Smooth muscle cell (in vitro differentiated cells): ENCODE measurements around the gene SPATS2L. TPM values are rescaled to one million over a fixed set of nuclear protein-coding genes. Genes with fewer than 3 reads are reported as not detected.

Experiments
- DNase-seq: peaks from one replicate; lab custom pipeline; 2025; ENCODE audit not compliant: unreplicated experiment; lab: John Stamatoyannopoulos, UW
- H2AFZ ChIP-seq: fragments of 200-600 bp; sonication (generic); 2 replicates; pipeline ENCODE4 v1.6.0; 2016; ENCODE audit warnings: antibody characterized with exemption, low read depth, mild to moderate bottlenecking
- H3F3A ChIP-seq: fragments of 200-600 bp; sonication (generic); 2 replicates; pipeline ENCODE4 v1.6.0; 2017; ENCODE audit warnings: antibody characterized with exemption, low read depth
- H3K27ac ChIP-seq: fragments of 200-600 bp; sonication (generic); 2 replicates; pipeline ENCODE4 v1.5.1; 2016; ENCODE audit warnings: low read depth, mild to moderate bottlenecking
- H3K27me3 ChIP-seq: fragments of 200-600 bp; sonication (generic); 2 replicates; pipeline ENCODE4 v1.6.1; 2016; ENCODE audit warnings: low read depth, mild to moderate bottlenecking
- H3K36me3 ChIP-seq: fragments of 200-600 bp; sonication (generic); 2 replicates; pipeline ENCODE4 v1.5.1; 2016; ENCODE audit warnings: low read depth
- H3K4me1 ChIP-seq: fragments of 200-600 bp; sonication (generic); 2 replicates; pipeline ENCODE4 v1.5.1; 2016; ENCODE audit warnings: low read depth
- H3K4me2 ChIP-seq: fragments of 200-600 bp; sonication (generic); 2 replicates; pipeline ENCODE4 v1.6.0; 2016; ENCODE audit warnings: mild to moderate bottlenecking
- H3K4me3 ChIP-seq: fragments of 200-600 bp; sonication (generic); 2 replicates; pipeline ENCODE4 v1.5.1; 2016; ENCODE audit warnings: mild to moderate bottlenecking
- H3K79me2 ChIP-seq: fragments of 200-600 bp; sonication (generic); 2 replicates; pipeline ENCODE4 v1.6.0; 2016; ENCODE audit warnings: low read depth, mild to moderate bottlenecking
- H3K9ac ChIP-seq: fragments of 200-600 bp; sonication (generic); 2 replicates; pipeline ENCODE4 v1.6.0; 2016; ENCODE audit warnings: low read depth
- H3K9me3 ChIP-seq: fragments of 200-600 bp; sonication (generic); replicated peaks from 2 replicates; pipeline ENCODE4 v1.5.1; 2016; ENCODE audit warnings: low read depth
- H4K20me1 ChIP-seq: fragments of 200-600 bp; sonication (generic); 2 replicates; pipeline ENCODE4 v1.6.0; 2016; ENCODE audit warnings: low read depth
- WGBS: methylation state at CpG from one replicate; pipeline ENCODE4 v1.1.7; 2016; ENCODE audit warnings: low lambda C conversion rate; 5-methylcytosine and 5-hydroxymethylcytosine counted together
- polyA plus RNA-seq: library from polyadenylated mRNA; unstranded; fragments of >200 nt; fragmentation: Nextera tagmentation; extraction: Ambion mirVana; gene quantifications from 2 replicates; pipeline ENCODE4 v1.2.1, GENCODE V29; 2016
- small RNA-seq: library from RNA; depleted of rRNA; stranded (forward); fragments of <200 nt; gene quantifications from one replicate; pipeline ENCODE3, GENCODE V24; 2014
- total RNA-seq: library from RNA; depleted of rRNA; stranded (reverse); fragments of >200 nt; gene quantifications from 2 replicates; pipeline ENCODE4 v1.2.3, GENCODE V29; 2014
- TF ChIP-seq, protein P1 (sequence below): fragments of 200-600 bp; sonication (generic); IDR thresholded peaks from 2 replicates; pipeline ENCODE4 v1.5.1; 2017; ENCODE audit warnings: borderline replicate concordance, mild to moderate bottlenecking, antibody characterized with exemption; ENCODE audit not compliant: insufficient read depth, poor library complexity, severe bottlenecking

The SPATS2L gene
- total and polyA plus RNA-seq, 2 experiments from 2014 or later = 356 to 432 TPM

DNA sequence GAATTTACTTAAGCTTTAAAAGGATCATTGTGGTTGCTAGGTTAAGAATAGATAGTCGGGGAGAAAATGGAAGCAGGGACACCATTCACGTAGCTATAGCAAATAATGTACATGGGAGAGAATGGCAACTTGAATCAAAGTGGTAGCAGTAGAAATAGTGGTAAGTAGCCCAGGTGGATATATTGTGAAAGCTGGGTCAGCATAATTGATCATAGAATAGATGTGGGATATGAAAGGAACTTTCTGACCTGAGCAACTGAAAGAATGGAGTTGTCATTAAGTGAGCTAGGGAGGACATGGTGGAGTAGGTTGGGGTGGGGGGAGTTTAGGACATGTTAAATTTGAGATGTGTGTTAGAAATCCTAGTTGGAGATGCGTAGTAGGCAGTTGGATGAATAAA is 221.7 kb downstream of the SPATS2L start:
- peaks cover 29% of the 10 kb centered on the region for H3K79me2 ChIP-seq
- no peaks in the 10 kb centered on the region for H3K4me1 ChIP-seq
- no peaks in the 10 kb centered on the region for H3F3A ChIP-seq
- no peaks in the 10 kb centered on the region for H3K27me3 ChIP-seq
- TF ChIP-seq, protein P1, sequence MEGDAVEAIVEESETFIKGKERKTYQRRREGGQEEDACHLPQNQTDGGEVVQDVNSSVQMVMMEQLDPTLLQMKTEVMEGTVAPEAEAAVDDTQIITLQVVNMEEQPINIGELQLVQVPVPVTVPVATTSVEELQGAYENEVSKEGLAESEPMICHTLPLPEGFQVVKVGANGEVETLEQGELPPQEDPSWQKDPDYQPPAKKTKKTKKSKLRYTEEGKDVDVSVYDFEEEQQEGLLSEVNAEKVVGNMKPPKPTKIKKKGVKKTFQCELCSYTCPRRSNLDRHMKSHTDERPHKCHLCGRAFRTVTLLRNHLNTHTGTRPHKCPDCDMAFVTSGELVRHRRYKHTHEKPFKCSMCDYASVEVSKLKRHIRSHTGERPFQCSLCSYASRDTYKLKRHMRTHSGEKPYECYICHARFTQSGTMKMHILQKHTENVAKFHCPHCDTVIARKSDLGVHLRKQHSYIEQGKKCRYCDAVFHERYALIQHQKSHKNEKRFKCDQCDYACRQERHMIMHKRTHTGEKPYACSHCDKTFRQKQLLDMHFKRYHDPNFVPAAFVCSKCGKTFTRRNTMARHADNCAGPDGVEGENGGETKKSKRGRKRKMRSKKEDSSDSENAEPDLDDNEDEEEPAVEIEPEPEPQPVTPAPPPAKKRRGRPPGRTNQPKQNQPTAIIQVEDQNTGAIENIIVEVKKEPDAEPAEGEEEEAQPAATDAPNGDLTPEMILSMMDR = no peak
- no peak overlapping the region for H3K4me2 ChIP-seq
- no peak for DNase-seq
- no peaks in the 10 kb centered on the region for H3K9me3 ChIP-seq
- no peaks in the 10 kb centered on the region for H4K20me1 ChIP-seq
- H3K9ac ChIP-seq = no peak overlapping the region
- 96% methylated on average over 3 of the region's 3 CpGs for WGBS
- no peak overlapping the region for H2AFZ ChIP-seq
- no peak overlapping the region for H3K4me3 ChIP-seq
- no peak overlapping the region for H3K27ac ChIP-seq
- H3K36me3 ChIP-seq = no peaks in the 10 kb centered on the region

Small RNA genes within 50 kb of the gene (small RNA-seq; reads per million reads assigned to genes)
- gene RNY4P34 = 0.16 reads per million

Other genes with a start within 250 kb of the SPATS2L start
- 10.9 and 22.5 TPM in 2 replicates for gene KCTD18, start 203.4 kb downstream of the SPATS2L start, total RNA-seq
- 10.1 and 10.3 TPM in 2 replicates for gene KCTD18, start 203.4 kb downstream of the SPATS2L start, polyA plus RNA-seq
- 7.5 and 9.6 TPM in 2 replicates for gene SGO2, start 219.5 kb downstream of the SPATS2L start, total RNA-seq
- gene SGO2, start 219.5 kb downstream of the SPATS2L start, polyA plus RNA-seq = 7.1 and 8.7 TPM in 2 replicates